ENCODE measurements around the gene CALR3.

- TF ChIP-seq POLR2AphosphoS5 (IDR thresholded peaks at IDR 0.05; ENCODE audit: low read depth, low read length) (no peak), REST (IDR thresholded peaks at IDR 0.05; ENCODE audit: insufficient read depth in 1 of 2, low read depth in 2 of 2, low read length in 2 of 2) (no peak), SIN3A (IDR thresholded peaks at IDR 0.05; ENCODE audit: borderline replicate concordance, insufficient read depth, low read length) (no peak), TAF1 (IDR thresholded peaks at IDR 0.05; ENCODE audit: borderline replicate concordance, insufficient read depth, low read length) (no peak)
Observed at GRCh38 chr19:16473875-16474392, 22.0 kb downstream of the CALR3 start.
